Stimulated activated CD4-positive, alpha-beta T cell treated with anti-CD3 and anti-CD28 coated beads, Interleukin-12 subunit alpha, Interleukin-12 subunit beta, amount 100 ng/mL, for 4 hours (primary cell): Measurements from ENCODE around the gene VAMP8.
"Not testable (repeated sequence)": the region's sequence is repeated elsewhere in the genome, so short reads cannot be mapped to it uniquely, and the experiment has no call there.

Experiments used
- DNase-seq: peaks from one replicate; pipeline ENCODE4 v3.0.0-alpha.2; 2020

VAMP8 gene

DNA sequence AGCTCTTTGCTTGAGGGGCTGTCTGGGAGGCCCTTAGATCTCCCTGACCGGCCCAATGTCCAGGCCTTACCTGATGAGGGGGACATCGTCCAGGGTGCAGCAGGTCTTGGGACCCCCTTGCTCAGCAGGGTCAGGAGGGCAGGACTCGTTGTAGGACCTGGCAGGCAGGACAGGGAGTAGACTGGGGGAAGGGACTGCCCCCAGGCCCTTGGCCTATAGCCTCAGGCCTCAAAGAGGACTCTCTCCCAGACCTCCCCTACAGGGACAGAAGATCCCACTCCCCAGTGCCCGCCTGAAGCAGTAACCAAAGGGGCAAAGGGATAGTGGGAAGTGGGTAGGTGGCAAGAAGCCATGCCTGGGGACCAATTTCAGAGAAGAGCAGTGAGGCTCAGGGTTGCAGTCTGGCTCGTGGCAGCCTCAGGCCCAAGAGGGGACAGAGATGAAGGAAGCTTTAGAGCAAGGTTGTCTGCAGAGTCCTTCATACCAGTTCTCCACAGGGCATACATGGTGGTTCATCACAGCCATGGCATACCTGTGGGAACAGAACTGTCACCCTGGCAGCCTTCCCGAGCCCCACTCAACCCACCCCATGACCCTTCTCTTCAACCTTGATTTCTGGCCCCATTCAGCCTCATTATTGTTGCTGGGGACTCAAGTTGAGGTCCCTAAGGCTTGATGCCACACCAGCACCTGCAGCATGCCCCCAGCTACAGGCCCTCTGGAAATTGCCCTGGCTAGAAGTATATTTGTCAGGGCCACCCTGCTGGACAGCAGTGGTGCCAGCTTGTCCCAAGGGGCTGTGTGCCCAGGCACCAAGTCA, 23.8 kb downstream of the VAMP8 start:
- DNase-seq = no peak

DNA sequence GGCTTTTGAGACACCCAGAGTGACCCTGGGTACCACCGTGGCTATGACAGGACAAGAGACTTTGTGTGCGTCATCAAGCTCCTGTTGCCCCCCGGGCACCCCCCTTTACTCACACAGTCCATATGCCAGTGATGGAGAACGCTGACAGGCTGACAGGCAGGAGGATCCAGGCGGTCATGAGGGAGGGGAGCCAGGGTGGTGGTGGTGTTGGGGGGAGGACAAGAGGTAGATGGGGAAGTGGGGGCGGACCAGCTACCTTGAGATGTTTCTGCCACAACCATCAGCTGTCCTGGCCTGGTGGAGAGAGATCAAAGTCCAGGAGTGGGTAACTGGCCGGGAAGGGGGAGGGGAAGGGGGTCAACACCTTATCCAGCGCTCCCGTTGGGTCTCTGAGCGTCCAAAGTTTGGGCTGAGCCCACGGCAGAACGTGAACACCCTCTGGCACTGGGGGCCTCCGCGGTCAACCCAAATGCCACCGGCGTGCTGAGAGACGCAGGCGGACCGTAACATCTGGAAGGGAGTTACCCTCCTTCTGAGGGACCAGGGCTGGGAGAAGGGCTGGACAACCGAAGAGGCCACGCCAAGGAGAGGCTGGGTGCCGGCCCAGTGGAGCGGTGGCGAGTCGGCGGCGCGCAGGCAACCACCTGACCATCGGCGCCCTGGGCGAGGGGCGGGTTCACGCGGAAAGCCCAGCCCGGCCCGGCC, 24.5 kb downstream of the VAMP8 start:
- no peak for DNase-seq

DNA sequence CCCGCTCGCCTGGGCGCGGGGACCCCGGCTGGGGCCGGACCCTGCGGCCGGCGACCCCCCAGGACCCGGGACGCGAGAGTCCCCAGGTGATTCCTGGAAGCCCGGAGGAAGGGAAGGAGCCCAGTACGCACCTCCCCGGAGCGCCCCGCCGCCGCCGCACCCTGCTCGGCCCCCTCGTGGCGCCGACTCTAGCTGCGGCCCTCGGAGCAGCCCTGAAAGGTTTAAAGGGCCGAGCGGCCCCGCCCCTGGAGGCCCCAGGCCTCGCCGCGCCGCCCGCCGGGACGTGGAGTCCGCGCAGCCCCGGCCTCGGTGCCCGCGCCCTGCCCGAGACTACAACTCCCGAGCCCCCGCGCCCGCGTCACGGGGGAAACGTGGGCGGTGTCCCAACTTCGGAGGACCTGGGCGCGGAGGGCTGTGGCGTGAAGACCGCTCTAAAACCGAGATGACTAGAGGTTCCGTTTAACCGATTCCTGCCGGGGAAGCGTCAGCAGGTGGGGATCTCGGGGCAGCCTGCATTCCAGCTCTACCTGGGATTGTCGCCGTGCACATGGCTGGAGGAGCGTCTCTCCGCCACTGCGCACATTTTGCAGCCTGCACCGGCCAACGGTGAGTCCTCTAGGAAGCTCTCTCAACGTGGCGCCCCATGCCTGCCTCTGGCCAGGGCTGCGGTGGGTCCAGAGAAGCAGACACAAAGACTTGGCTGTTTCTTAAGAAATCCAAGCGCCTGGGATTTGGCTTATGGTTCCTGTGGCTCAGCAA, 25.3 kb downstream of the VAMP8 start, which contains the start of gene TMEM150A:
Gene TMEM150A, minus strand, starts transcription at position 223 of the 759 bp plus-strand sequence. CDS start 750 bp downstream, outside the sequence.
- DNase-seq = peak; percentile 88

DNA sequence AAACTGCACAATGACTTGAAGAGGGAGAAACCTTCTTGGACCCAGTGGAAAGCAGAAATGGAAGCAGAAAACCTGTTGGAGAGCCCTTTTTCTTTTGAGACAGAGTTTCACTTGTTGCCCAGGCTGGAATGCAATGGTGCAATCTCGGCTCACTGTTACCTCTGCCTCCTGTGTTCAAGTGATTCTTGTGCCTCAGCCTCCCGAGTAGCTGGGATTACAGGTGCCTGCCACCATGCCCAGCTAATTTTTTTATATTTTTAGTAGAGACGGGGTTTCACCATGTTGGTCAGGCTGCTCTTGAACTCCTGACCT, 26.7 kb downstream of the VAMP8 start:
- DNase-seq = not testable (repeated sequence)

DNA sequence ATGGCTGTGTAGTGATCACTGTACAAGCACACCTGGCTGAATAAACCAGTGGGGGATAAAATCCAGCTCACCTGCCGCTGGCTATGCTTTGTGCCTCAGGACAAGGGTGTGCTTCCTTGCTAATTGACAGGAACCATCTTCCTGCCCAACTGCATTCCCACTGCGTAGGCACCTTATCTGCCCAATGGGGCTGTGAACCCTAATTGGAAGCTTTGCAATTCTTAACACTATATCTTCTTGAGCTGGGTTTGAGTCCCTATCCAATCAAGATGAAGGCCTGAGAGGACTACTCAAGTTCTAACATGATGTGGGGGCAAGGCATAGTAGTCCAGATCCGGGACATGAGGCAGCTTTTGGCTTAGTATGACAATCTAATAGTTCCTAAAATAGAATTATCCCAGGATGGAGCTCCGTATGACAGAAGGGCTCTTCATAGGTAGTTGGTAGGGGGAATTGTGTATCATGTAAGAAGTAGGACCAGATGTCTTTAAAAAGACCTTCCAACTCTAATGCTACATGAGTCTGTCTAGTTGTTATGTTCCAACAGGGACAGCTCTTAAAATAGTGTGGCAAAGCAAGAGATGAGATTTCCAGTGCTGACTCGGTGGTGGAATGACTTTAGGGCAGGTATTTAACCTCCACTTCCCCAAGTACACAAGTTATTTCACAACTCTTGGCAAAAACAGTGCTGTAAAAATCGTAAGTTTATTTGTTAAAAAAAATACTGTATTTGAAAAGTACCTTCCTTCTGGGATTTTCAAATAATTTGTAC, 27.4 kb downstream of the VAMP8 start:
- DNase-seq = no peak

DNA sequence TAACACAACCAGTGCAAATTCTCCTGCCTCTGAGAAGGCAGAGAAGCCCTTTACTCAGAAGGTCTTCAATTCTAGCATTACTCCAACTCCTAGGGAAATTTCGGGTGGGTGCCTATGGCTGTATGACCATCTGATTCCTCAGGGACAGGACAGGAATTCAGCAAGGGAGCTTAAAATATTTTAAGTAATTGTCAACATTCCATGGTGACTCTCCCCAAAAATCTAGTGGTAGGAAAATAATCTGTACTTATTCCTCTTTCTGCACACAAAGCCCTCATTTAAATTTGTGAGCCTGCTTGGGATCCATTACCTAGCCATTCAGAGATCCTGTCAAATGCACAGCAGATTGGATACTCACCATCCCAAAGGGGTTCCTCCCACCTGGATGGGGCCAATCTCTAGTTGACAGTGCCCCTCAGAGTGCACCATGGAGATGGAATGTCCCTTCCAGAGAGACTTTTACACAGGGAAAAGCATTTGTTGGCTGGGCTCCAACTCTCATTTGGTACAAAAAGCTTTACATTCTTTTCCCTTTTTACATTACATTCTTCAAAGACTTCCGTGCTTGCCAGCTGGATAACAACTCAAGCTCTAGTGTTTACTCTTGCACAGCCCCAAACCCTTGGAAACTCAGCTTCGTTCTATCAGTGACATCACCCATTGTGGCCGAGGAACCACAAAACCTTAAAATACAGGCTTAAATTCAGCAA, 28.2 kb downstream of the VAMP8 start:
- no peak for DNase-seq

DNA sequence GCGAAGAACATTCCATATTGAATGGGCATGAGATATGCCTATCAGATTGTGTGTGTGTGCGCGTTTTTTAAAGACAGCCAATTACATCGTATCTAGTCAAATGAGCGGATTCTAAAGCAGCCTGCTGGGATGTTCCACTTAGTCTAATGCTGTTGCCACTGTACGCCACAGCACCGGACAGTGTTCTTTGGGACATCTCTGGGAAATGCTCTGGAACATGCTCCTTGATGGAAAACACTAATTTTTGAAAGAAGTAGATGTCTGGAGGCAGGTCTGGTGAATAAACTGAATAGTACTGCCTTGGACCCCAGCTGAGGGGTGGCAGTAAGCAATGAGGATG, 28.7 kb downstream of the VAMP8 start:
- no peak for DNase-seq

DNA sequence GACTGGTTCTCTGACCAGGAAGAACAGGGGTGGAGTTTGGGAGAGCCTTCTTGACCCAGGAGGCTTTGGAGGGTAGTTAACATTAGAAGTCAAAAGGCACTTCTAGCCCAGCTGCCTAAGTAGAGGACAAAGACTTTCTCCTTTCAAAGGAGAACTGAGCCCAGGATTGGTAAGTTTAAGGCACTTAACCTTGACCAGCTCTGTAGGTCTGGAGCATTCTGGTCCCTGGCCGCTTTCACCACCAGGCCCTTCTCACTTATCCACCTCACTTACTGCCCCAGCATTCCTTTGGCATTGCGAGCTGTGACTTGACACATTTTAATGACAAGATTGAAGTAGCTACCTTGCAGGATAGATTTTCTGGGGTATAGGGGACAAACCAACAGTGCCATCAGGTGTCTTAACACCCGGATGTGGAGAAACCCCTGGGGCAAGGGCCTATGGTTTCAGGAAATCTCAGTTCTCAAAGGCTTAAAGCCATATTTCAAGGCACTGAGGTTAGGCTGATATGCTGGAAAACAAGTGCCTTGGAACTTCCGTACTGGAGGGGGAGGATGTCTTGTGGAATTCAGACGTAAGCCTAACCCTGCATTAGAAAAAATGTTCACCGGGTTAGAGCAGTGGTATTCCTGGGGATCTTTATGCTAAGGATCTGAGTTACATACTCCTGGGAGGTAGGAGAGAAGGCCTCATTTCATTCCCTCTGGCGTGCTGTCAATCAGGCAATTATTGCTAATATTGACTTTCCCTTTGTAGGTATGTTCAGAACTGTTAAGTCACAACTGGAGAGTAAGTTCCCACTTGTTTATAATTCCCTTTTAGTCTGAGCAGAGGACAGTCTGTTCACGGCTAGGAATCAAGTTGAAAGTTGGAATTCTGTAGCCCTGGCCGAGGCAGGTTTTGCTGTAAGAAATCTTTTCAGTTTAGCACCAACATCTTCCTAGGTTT, 30.2 kb downstream of the VAMP8 start:
- DNase-seq = no peak

DNA sequence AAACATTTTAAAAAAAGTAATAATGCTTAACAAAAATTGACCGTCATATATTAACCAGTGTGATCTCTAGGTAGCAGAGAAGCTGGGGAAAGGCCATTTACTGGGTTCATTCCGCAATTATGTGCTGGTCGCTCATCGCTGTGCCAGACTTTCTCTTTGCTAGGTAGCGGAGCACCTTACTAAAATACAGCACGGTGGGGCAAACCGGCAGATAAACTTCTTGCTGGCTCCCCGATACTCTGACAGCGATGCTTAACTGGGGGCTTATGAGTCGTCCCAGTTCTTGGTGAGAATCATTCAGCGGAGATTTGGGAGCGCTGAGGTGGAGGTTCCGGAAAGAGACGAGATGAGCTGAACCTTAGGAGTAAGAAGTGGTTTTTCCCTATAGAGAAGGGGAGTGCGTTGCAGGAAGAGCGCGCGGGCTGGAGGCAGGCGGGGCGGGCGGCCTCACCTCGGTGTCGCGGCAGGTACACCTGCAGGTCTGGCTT, 33.9 kb downstream of the VAMP8 start:
- no peak for DNase-seq

DNA sequence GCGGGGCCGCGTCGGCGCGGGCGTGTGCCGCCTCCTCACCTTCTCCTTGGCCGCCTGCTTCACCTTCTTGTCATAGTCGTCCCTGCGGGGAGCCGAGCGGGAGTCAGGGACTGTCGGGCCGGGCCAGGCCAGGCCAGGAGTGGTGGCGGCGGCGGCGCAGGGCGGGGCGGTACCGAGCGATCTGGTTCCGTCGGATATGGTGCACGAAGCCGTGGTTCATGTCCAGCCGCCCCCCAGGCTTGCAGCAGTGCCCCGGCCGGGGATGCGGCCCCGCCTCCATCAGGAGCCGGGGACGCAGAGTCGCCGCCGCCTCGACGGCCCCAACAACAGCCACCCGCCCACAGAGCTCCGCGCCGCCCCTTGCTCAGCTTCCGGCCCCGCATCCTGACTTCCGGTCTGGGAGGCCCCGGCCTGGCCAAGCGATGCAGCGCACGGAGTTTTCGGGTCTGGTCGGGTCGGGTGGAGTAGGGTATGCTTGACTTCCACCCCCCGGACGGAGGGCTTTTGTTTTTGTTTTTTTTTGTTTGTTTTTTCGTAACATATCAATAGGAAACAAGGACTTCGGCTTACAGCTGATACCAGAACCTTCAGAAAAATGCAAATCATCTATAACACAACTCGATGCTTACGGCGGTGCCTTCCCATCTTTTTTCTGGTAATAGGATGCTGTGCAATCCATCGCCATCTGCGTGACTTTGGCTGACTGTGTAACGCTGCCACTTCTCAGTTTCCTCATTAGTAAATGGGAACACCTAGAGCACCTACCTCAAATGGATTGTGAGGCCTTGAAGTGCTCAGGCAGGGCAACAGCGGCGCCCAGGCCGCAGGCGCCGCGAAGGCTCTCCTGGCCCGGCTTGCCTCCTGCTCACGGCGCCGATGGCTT, 34.6 kb downstream of the VAMP8 start, which contains the start of gene C2orf68:
Gene C2orf68, minus strand, starts transcription at position 362 of the 883 bp plus-strand sequence. Its CDS starts 82 bp downstream, at position 280.
- DNase-seq = peak; percentile 82

DNA sequence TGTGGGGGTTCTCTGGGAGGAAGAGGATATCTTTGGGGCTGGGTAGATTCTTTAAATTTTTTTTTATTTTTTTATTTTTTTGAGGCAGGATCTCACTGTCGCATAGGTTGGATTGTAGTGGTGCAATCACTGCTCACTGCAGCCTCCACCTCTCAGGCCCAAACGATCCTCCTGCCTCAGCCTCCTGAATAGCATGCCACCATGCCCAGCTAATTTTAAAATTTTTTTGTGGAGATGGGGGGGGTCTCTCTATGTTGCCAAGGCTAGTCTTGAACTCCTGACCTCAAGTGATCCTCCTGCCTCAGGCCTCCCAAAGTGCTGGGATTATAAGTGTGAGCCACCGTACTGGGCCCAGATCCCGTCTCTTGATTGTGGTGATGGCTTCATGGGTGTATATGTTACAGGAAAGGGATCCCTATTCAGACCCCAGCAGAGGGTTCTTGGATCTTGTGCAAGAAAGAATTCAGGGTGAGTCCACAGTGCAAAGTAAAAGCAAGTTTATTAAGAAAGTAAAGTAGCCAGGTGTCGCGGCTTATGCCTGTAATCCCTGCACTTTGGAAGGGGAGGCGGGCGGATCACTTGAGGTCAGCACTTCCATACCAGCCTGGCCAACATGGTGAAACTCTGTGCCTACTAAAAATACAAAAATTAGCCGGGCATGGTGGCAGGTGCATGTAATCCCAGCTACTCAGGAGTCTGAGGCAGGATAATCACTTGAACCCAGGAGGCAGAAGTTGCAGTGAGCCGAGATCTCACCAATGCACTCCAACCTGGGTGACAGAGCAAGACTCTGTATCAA, 36.5 kb downstream of the VAMP8 start:
- DNase-seq = no peak

DNA sequence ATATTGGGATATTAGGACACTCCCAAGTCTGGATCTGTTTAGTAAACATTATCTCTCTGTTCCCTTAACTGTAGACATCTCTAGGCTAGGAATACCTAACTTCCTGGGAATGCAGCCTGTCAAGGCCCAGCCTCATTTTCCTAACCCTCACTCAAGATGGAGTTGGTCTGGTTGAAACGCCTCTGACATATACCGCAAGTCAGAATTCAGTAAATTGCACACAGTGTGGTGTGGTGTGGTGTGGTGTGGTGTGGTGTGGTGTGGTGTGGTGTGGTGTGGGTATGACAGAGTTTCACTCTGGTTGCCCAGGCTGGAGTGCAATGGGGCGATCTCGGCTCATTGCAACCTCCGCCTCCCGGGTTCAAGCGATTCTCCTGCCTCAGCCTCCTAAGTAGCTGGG, 37.4 kb downstream of the VAMP8 start:
- DNase-seq = not testable (repeated sequence)

DNA sequence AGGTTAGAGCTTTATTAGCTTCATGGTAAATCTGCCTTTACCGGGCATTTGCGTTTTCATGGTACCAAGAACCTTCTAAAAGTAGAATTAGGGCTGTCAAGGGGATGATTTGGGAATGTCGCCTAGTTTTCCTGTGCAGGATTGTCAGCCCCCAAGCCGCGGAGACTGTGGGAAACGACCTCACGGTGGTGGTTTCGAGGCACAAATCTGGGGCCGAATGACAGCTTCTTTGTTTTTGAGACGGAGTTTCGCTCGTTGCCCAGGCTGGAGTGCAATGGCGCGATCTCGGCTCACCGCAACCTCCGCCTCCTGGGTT, 38.0 kb downstream of the VAMP8 start:
- no peak for DNase-seq

DNA sequence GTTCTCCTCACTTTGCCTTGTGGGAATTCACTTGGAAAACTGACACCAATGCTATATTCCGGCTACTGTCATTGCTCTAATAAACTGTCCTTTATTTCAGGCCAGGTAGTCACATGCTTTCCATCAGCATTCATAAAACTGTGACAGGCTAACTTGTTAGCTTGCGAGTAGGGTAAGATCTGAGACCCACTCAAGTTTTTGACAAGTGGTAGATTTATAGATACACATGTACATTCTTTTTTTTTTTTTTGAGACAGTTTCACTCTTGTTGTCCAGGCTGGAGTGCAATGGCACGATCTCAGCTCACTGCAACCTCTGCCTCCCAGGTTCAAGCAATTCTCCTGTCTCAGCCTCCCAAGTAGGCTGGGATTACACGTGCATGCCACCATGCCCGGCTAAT, 40.3 kb downstream of the VAMP8 start:
- not testable (repeated sequence) for DNase-seq

DNA sequence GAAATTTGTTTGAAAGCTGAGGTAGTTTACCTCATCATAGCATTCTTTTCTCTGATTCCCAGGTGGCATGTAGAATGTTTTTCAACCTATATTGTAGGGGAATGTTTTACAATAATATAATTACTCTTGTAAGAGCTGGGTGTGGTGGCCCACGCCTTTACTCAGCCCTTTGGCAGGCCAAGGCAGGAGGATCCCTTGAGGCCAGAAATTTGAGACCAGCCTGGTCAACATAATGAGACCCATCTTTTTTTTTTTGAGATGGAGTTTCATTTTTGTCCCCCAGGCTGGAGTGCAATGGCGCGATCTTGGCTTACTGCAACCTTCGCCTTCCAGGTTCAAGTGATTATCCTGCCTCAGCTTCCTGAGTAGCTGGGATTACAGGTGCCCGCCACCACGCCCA, 42.2 kb downstream of the VAMP8 start:
- no peak for DNase-seq

DNA sequence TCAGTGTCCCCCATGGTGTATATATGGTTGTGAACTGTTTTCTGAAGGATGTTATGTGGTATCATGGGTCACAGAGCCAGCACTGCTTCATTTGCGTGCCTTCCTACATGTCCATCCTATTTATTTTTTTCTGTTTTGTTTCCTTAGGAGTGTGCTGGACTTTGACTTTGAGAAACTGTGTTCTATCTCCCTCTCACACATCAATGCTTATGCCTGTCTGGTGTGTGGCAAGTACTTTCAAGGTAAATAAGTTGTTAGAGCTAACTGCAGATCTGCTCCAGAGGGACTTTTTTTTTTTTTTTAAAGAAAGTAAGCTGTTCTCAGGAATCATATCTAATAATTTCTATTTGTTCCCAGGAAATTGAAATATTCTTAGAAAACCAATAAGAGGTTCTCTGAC, 44.0 kb downstream of the VAMP8 start:
- DNase-seq = no peak

DNA sequence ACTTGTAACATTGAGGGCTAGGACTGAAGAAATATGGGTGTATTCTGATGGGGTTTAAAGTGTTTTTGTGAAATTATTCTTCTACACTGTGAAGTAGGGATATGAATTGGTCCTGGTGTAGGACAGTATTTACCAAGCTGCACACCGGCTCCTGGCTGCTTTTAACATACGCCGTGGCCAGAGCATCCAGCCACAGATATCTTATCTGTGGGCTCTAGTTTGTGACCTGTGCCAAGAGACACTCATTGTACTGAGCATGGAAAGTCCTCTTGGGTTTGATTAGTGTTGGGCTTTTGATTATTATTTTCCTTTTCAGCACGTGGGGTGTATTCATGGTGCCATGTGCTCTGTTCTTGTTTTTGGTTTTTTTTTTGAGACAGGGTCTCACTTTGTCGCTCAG, 46.6 kb downstream of the VAMP8 start:
- DNase-seq = no peak

DNA sequence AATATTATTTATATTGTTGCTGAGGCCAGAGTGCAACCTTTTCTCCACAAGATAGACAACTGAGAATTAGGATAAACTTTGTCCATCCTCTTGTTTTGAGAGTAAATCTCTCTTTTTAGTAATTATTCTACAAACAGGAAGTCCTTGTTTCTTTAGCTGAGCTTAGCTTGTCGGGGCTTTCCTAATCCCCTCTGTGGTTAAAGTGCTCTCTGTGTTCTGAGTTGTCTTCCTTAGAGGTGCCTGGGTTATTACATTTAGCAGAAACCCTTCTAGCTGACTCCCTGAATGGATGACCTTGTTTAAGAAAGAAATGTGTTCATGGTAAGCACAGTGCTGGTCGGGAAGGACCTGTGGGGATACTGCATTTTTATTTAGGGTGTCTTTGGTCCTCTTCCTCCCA, 51.3 kb downstream of the VAMP8 start:
- no peak for DNase-seq

DNA sequence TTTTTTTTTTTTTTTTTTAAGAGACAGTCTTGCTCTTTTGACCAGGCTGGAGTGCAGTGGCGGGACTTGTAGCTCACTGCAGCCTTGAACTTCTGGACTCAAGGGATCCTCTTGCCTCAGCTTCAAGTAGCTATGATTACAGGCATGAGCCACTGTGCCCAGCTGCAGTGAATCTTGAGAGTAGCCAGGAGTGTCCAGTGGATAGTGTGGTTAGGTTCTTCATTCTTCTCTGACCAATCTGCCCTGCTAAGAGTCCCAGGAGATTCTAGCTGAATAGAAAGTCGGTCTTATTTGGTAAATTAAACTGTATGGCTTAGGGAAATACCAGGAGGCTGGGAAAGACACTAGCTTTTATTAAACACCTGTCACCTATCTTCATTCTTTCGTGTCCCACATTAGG, 53.9 kb downstream of the VAMP8 start:
- no peak for DNase-seq
